Endothelial cell of umbilical vein (primary cell): ENCODE results near the gene RND2.

Experiments
- CTCF ChIP-seq, 2 donors: IDR thresholded peaks; 1 replicate in 1 of 2; 2 replicates in 1 of 2; pipeline ENCODE4 v1.5.1; 2011; ENCODE audit warnings: low read length in 2 of 2, mild to moderate bottlenecking in 2 of 2, moderate library complexity in 2 of 2, control low read depth in 1 of 2, inconsistent platforms in 1 of 2, low read depth in 1 of 2; ENCODE audit not compliant: insufficient read depth in 1 of 2; ENCODE audit errors: extremely low read depth in 1 of 2
- EZH2 ChIP-seq: IDR thresholded peaks from 2 replicates; pipeline ENCODE4 v1.6.1; 2012; ENCODE audit warnings: borderline replicate concordance, low read depth, mild to moderate bottlenecking, moderate library complexity, low read length, inconsistent platforms; ENCODE audit not compliant: severe bottlenecking
- GATA2 ChIP-seq: IDR thresholded peaks from 2 replicates; pipeline ENCODE4 v1.7.0; 2011; ENCODE audit warnings: low read depth, mild to moderate bottlenecking, moderate library complexity, mixed read lengths, low read length; ENCODE audit not compliant: insufficient read length, insufficient read depth
- JUN ChIP-seq: IDR thresholded peaks from 2 replicates; pipeline ENCODE4 v1.6.1; 2011; ENCODE audit warnings: borderline replicate concordance, low read depth; ENCODE audit not compliant: insufficient read length, insufficient read depth
- MAX ChIP-seq: IDR thresholded peaks from 2 replicates; pipeline ENCODE4 v1.6.1; 2011; ENCODE audit not compliant: insufficient read depth, insufficient read length
- POLR2A ChIP-seq: IDR thresholded peaks from 2 replicates; pipeline ENCODE4 v1.6.1; 2012; ENCODE audit warnings: low read depth, mild to moderate bottlenecking, control low read depth, low read length
- POLR2AphosphoS5 ChIP-seq: IDR thresholded peaks from 2 replicates; pipeline ENCODE4 v1.6.1; 2012; ENCODE audit warnings: low read depth, mild to moderate bottlenecking, control low read depth, low read length, moderate library complexity; ENCODE audit not compliant: insufficient read depth

- TF ChIP-seq EZH2: no peak
- no peak for TF ChIP-seq CTCF (IDR thresholded peaks at IDR 0.05; ENCODE audit: extremely low read depth in 1 of 2, insufficient read depth in 1 of 2, low read depth in 1 of 2, low read length in 2 of 2)
- TF ChIP-seq POLR2A: no peak
- no peak for TF ChIP-seq JUN
- no peak for TF ChIP-seq POLR2AphosphoS5
- no peak for TF ChIP-seq MAX
- TF ChIP-seq GATA2: no peak
These were observed 35.9 kb upstream of the RND2 start for GRCh38 chr17:42989141-42989540.
